Measurements from ENCODE around the gene FSTL4.

DNA sequence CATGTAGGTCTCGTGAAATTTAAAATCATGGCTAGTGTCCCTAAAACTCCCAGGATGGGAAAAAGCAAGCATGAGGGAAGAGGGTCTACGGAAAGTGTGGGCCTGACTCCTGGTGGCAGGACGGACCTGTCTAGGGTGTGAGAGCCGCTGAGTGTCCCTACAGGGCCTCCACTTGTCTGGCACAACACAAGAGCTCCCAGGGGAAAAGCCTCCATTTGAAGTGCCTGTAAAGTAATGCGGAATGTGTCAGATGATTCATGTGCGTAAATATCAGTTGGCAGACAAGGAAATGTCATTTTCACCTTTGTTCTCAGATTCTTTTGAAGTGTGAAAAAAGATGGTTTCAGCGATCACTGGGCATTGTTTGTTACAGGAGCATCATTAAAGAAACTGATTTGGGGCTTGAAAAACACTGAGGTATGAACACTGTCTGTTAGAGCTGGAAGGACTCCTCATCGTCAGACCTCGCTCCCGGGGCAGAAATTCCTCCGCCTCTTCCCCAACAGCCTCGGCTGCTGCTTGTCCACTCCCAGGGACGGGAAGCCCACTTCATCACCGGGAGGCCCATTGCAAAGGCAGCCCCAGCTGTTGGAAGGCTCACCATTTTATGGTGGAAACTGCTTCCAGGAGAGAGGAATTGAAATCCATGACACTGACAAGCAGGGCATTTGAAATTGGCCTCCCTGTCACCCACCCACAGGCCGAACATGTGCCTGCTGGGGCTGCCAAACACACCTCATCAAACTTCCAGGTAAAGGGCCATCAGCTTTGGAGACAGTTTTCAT, 240.8 kb downstream of the FSTL4 start:
- TF ChIP-seq CTCF (IDR thresholded peaks at IDR 0.05) (no peak), POLR2A (IDR thresholded peaks at IDR 0.05) (no peak)

All from Peyer's patch (tissue), 4 donors.